AG09309 (cell line): Measurements from ENCODE around the gene KSR1.

ENCODE experiments used
- DNase-seq: peaks from one replicate; pipeline ENCODE4 v3.0.0-alpha.2; 2010; ENCODE audit warnings: low read depth
- H3K4me3 ChIP-seq: 2 replicates; pipeline ENCODE4 v1.5.1; 2011; ENCODE audit warnings: mild to moderate bottlenecking, low read depth, low read length, moderate library complexity; ENCODE audit not compliant: control insufficient read depth
- TF ChIP-seq, protein P1 (sequence below): IDR thresholded peaks from 2 replicates; pipeline ENCODE4 v1.5.1; 2011; ENCODE audit warnings: mild to moderate bottlenecking, low read depth, low read length, inconsistent platforms; ENCODE audit not compliant: insufficient read depth, control insufficient read depth; ENCODE audit errors: missing control alignments

The KSR1 gene

DNA sequence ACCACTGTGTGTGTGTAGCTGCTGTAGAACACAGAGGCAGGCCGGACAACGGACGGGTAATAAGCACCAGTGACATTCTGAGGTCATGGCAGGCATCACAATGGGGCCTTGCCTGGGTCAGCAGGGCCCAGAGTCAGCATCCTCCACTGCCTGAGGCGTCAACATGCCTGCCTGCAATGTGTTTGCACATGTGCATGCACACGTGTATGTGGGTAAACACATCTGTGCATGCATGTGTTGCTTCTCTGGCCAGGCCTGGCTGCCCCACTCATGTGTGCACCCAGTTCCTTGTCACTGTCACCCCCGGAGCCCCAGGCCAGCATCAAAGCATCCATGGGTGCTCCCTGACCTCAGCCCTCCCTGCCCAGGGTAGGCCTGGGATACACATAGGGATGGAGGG, 218.1 kb downstream of the KSR1 start:
- no peak for DNase-seq
- TF ChIP-seq, protein P1, sequence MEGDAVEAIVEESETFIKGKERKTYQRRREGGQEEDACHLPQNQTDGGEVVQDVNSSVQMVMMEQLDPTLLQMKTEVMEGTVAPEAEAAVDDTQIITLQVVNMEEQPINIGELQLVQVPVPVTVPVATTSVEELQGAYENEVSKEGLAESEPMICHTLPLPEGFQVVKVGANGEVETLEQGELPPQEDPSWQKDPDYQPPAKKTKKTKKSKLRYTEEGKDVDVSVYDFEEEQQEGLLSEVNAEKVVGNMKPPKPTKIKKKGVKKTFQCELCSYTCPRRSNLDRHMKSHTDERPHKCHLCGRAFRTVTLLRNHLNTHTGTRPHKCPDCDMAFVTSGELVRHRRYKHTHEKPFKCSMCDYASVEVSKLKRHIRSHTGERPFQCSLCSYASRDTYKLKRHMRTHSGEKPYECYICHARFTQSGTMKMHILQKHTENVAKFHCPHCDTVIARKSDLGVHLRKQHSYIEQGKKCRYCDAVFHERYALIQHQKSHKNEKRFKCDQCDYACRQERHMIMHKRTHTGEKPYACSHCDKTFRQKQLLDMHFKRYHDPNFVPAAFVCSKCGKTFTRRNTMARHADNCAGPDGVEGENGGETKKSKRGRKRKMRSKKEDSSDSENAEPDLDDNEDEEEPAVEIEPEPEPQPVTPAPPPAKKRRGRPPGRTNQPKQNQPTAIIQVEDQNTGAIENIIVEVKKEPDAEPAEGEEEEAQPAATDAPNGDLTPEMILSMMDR, result no peak
- no peak overlapping the region for H3K4me3 ChIP-seq
